HG02970 (cell line): ENCODE measurements around the gene NKX2-8.
"Not testable (repeated sequence)": the region's sequence is repeated elsewhere in the genome, so short reads cannot be mapped to it uniquely, and the experiment has no call there.

Source experiments
- ATAC-seq: cut with Tn5 transposase; IDR thresholded peaks from one replicate; pipeline ENCODE4 v1.9.1; 2021; ENCODE audit warnings: mild to moderate bottlenecking, moderate library complexity, moderate number of reproducible peaks; ENCODE audit not compliant: unreplicated experiment, low FRiP score

The NKX2-8 gene

GRCh38 chr14:36580856-36581831, 1.3 kb downstream of the NKX2-8 start:
- ATAC-seq, result no peak

GRCh38 chr14:36580141-36580855, 2.1 kb downstream of the NKX2-8 start:
- no peak for ATAC-seq

- no peak for ATAC-seq
Measured at GRCh38 chr14:36579573-36580140, 2.8 kb downstream of the NKX2-8 start.

- ATAC-seq, result no peak
Measured at GRCh38 chr14:36579001-36579555, 3.3 kb downstream of the NKX2-8 start.

GRCh38 chr14:36570065-36570464, 12.3 kb downstream of the NKX2-8 start:
- no peak for ATAC-seq

- no peak for ATAC-seq
Measured at GRCh38 chr14:36556811-36557433, 25.5 kb downstream of the NKX2-8 start.

- no peak for ATAC-seq
Measured at GRCh38 chr14:36555998-36556743, 26.2 kb downstream of the NKX2-8 start.

GRCh38 chr14:36553656-36554260, 28.7 kb downstream of the NKX2-8 start:
- ATAC-seq, result peak; percentile 66

GRCh38 chr14:36550899-36551298, 31.5 kb downstream of the NKX2-8 start:
- no peak for ATAC-seq

- not testable (repeated sequence) for ATAC-seq
Measured at GRCh38 chr14:36544280-36544679, 38.1 kb downstream of the NKX2-8 start.

- ATAC-seq, result no peak
Measured at GRCh38 chr14:36538051-36538450, 44.4 kb downstream of the NKX2-8 start.
